H9 (cell line): Measurements from ENCODE around the gene IRX2. TPM values are rescaled to one million over a fixed set of nuclear protein-coding genes. Genes with fewer than 3 reads are reported as not detected.

Experiments used
- DNase-seq: peaks from one replicate; pipeline ENCODE4 v3.0.0-alpha.2; 2017
- H2AFZ ChIP-seq: one replicate; pipeline ENCODE4 v1.6.1; 2013; ENCODE audit warnings: mild to moderate bottlenecking, low read length, control low read depth, moderate library complexity
- H2AK5ac ChIP-seq: 2 replicates; pipeline ENCODE4 v1.6.1; 2013; ENCODE audit warnings: low read length, control low read depth, mixed read lengths; ENCODE audit not compliant: insufficient read length
- H2BK120ac ChIP-seq: one replicate; pipeline ENCODE4 v1.6.1; 2013; ENCODE audit warnings: low read depth, mild to moderate bottlenecking, low read length, control low read depth, inconsistent platforms; ENCODE audit not compliant: poor library complexity, severe bottlenecking
- H2BK12ac ChIP-seq: 2 replicates; pipeline ENCODE4 v1.6.1; 2013; ENCODE audit warnings: low read length, control low read depth, mixed read lengths, low read depth; ENCODE audit not compliant: insufficient read length
- H2BK15ac ChIP-seq: 2 replicates; pipeline ENCODE4 v1.6.1; 2013; ENCODE audit warnings: low read depth, low read length, control low read depth
- H2BK20ac ChIP-seq: one replicate; pipeline ENCODE4 v1.6.1; 2013; ENCODE audit warnings: low read depth, mild to moderate bottlenecking, low read length, control low read depth, inconsistent platforms; ENCODE audit not compliant: poor library complexity, severe bottlenecking
- H2BK5ac ChIP-seq: 2 replicates; pipeline ENCODE4 v1.6.1; 2013; ENCODE audit warnings: low read length, control low read depth, mixed read lengths; ENCODE audit not compliant: insufficient read length
- H3K14ac ChIP-seq: 2 replicates; pipeline ENCODE4 v1.6.1; 2013; ENCODE audit warnings: low read length, control low read depth; ENCODE audit not compliant: insufficient read depth
- H3K18ac ChIP-seq: 2 replicates; pipeline ENCODE4 v1.6.1; 2013; ENCODE audit warnings: low read depth, mild to moderate bottlenecking, mixed read lengths, low read length, control low read depth; ENCODE audit not compliant: insufficient read length
- H3K23ac ChIP-seq: 2 replicates; pipeline ENCODE4 v1.6.1; 2013; ENCODE audit warnings: low read length, control low read depth, mixed read lengths, low read depth; ENCODE audit not compliant: insufficient read length
- H3K23me2 ChIP-seq: 2 replicates; pipeline ENCODE4 v1.6.1; 2013; ENCODE audit warnings: low read depth, mild to moderate bottlenecking, mixed read lengths, low read length, control low read depth; ENCODE audit not compliant: insufficient read length, poor library complexity, severe bottlenecking
- H3K27ac ChIP-seq: 2 replicates; pipeline ENCODE4 v1.5.1; 2013; ENCODE audit warnings: low read length, control low read depth, mixed read lengths, low read depth; ENCODE audit not compliant: insufficient read length
- H3K27me3 ChIP-seq: 2 replicates; pipeline ENCODE4 v1.6.1; 2013; ENCODE audit warnings: low read length, control low read depth, inconsistent platforms; ENCODE audit not compliant: insufficient read depth
- H3K4ac ChIP-seq: 2 replicates; pipeline ENCODE4 v1.6.1; 2013; ENCODE audit warnings: low read depth, mild to moderate bottlenecking, control low read depth, inconsistent platforms, low read length, moderate library complexity
- H3K4me1 ChIP-seq: 2 replicates; pipeline ENCODE4 v1.6.1; 2013; ENCODE audit warnings: low read length, control low read depth, inconsistent platforms; ENCODE audit not compliant: insufficient read depth
- H3K4me2 ChIP-seq: 2 replicates; pipeline ENCODE4 v1.6.1; 2013; ENCODE audit warnings: low read length, control low read depth, mixed read lengths; ENCODE audit not compliant: insufficient read length, insufficient read depth
- H3K56ac ChIP-seq: 2 replicates; pipeline ENCODE4 v1.6.1; 2013; ENCODE audit warnings: low read depth, mild to moderate bottlenecking, mixed read lengths, low read length, control low read depth; ENCODE audit not compliant: insufficient read length
- H3K79me1 ChIP-seq: 2 replicates; pipeline ENCODE4 v1.6.1; 2013; ENCODE audit warnings: low read depth, mild to moderate bottlenecking, moderate library complexity, low read length, control low read depth, inconsistent platforms; ENCODE audit not compliant: insufficient read depth, poor library complexity, severe bottlenecking
- H3K79me2 ChIP-seq: 2 replicates; pipeline ENCODE4 v1.6.1; 2013; ENCODE audit warnings: low read length, control low read depth, inconsistent platforms; ENCODE audit not compliant: insufficient read depth
- H3K9ac ChIP-seq: 2 replicates; pipeline ENCODE4 v1.6.1; 2013; ENCODE audit warnings: low read length, control low read depth, mixed read lengths; ENCODE audit not compliant: insufficient read length; ENCODE audit errors: extremely low read depth
- H3K9me3 ChIP-seq: one replicate; pipeline ENCODE4 v1.6.1; 2013; ENCODE audit warnings: low read depth, low read length, inconsistent platforms; ENCODE audit not compliant: control insufficient read depth
- H3T11ph ChIP-seq: one replicate; pipeline ENCODE4 v1.6.1; 2013; ENCODE audit warnings: mild to moderate bottlenecking, low read length, control low read depth, inconsistent platforms
- H4K20me1 ChIP-seq: one replicate; pipeline ENCODE4 v1.6.1; 2013; ENCODE audit not compliant: control insufficient read depth, insufficient read length, insufficient read depth
- H4K5ac ChIP-seq: 2 replicates; pipeline ENCODE4 v1.6.1; 2013; ENCODE audit warnings: low read depth, mild to moderate bottlenecking, mixed read lengths, low read length, control low read depth; ENCODE audit not compliant: insufficient read length
- H4K8ac ChIP-seq: replicated peaks from 2 replicates; pipeline ENCODE4 v1.6.1; 2013; ENCODE audit warnings: low read length, control low read depth, mixed read lengths, low read depth; ENCODE audit not compliant: insufficient read length
- H4K91ac ChIP-seq: 2 replicates; pipeline ENCODE4 v1.6.1; 2013; ENCODE audit warnings: low read depth, mild to moderate bottlenecking, moderate library complexity, mixed read lengths, low read length, control low read depth; ENCODE audit not compliant: insufficient read length
- H3K27ac Mint-ChIP-seq, 3 experiments: 2 replicates in 2 of 3; 3 replicates in 1 of 3; pipeline ENCODE4 v1.8.0; 2020 to 2021; ENCODE audit warnings: mixed read lengths in 3 of 3, mild to moderate bottlenecking in 1 of 3, moderate library complexity in 1 of 3
- H3K27me3 Mint-ChIP-seq: 2 replicates; pipeline ENCODE4 v1.8.0; 2021; ENCODE audit warnings: low read depth, mild to moderate bottlenecking, moderate library complexity, mixed read lengths
- H3K36me3 Mint-ChIP-seq, 3 experiments: 2 replicates in 2 of 3; 3 replicates in 1 of 3; pipeline ENCODE4 v1.8.0; 2020 to 2021; ENCODE audit warnings: low read depth in 3 of 3, mixed read lengths in 3 of 3; ENCODE audit not compliant: insufficient read depth in 1 of 3
- H3K4me1 Mint-ChIP-seq, 2 experiments: 2 replicates each; pipeline ENCODE4 v1.8.0; 2020; ENCODE audit warnings: mixed read lengths in 2 of 2
- H3K4me3 Mint-ChIP-seq, 2 experiments: 2 replicates in 1 of 2; 3 replicates in 1 of 2; pipeline ENCODE4 v1.8.0; 2020 to 2021; ENCODE audit warnings: mild to moderate bottlenecking in 2 of 2, mixed read lengths in 2 of 2, moderate library complexity in 1 of 2
- H3K9me3 Mint-ChIP-seq, 2 experiments: 2 replicates in 1 of 2; 3 replicates in 1 of 2; pipeline ENCODE4 v1.8.0; 2020; ENCODE audit warnings: mild to moderate bottlenecking in 2 of 2, mixed read lengths in 2 of 2, moderate library complexity in 1 of 2
- WGBS: extraction: QIAGEN DNeasy Blood & Tissue Kit; methylation state at CpG from one replicate; pipeline ENCODE4 v1.1.7; 2013; ENCODE audit warnings: missing lambda C conversion rate, low lambda C conversion rate, mixed read lengths; ENCODE audit not compliant: insufficient read length; ENCODE audit errors: extremely low coverage; 5-methylcytosine and 5-hydroxymethylcytosine counted together
- total RNA-seq: library from RNA; stranded (reverse); gene quantifications from 2 replicates; pipeline ENCODE4 v1.2.1, GENCODE V29; 2021
- TF ChIP-seq, protein P1 (sequence below): fragments of 200-600 bp; sonication (generic); conservative IDR thresholded peaks from 3 replicates; pipeline ENCODE4 v1.8.0; 2021; ENCODE audit warnings: antibody characterized with exemption, mild to moderate bottlenecking

Gene IRX2
- total RNA-seq, 1 experiment from 2014 or later = 91.6 TPM

DNA sequence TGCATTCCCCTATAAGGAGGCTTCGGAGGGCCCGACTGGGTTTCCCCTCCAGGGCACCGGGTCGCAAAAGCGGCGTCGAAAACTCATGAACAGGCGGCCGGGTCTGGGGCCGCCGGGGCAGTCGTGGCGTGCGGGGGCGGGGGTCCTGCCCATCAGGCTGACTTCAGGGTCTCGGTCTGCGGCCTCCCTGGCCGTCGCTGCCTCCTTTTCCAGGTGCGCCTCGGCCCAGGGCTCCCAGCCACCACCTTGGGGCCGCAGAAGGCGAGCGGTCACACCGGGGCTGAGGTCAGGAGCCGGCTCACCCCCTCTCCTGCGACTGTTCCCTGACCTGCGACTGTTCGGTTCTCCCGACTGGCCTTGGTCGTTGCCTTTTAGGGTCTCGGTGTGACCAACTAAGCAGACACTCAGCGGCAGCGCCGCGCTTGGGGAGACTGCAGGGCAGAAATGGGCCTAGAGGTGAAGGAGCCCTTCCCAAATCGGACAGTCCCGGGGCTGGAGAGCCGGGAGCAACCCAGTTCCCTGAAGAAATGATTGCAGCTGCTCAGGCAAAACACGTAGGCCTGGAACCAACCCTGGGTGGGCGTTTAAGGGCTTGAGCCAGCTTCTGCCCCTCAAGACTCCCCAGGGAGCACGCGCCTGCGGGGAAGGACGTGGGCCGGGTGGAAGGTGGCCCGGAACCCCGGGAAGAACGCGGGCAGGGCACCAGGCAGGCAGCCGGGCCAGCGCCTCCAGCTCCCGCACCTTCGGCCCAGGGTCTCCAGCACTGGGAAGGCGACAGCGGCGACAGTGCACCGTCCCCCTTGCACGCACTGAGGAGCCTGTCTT is 11.2 kb downstream of the IRX2 start:
- no peak overlapping the region for H3K9ac ChIP-seq
- DNase-seq = peak; percentile 59
- H3K79me2 ChIP-seq = no peaks in the 10 kb centered on the region
- peaks cover 62% of the 10 kb centered on the region for H3K27me3 ChIP-seq
- no peaks in the 10 kb centered on the region for H4K20me1 ChIP-seq
- H3K4me1 ChIP-seq = no peaks in the 10 kb centered on the region; the same call in 1 of the 2 replicates
- H2AK5ac ChIP-seq = no peak overlapping the region
- no peak overlapping the region for H2BK5ac ChIP-seq
- H3K4ac ChIP-seq = no peak overlapping the region
- peak overlapping the region; percentile 35 for H3K4me2 ChIP-seq
- Mint-ChIP-seq H3K36me3 (peaks cover 0 to 27% (median 21%) of the 10 kb centered on the region in 3 experiments; a peak in 4 of 7 replicates), H3K27ac (no peak overlapping the region), H3K9me3 (no peaks in the 10 kb centered on the region), H3K4me3 (peak overlapping the region; percentile 57 to 73; a peak in 4 of 5 replicates), H3K4me1 (peaks cover 38 to 53% of the 10 kb centered on the region in 2 experiments), H3K27me3 (peaks cover 96% of the 10 kb centered on the region)
- H2BK15ac ChIP-seq = no peak overlapping the region; the same call in 1 of the 2 replicates
- peak overlapping the region; percentile 35 for H3K18ac ChIP-seq
- no CpG with 5 or more reads among the region's 59 CpGs for WGBS
- no peak overlapping the region for H3K56ac ChIP-seq
- H2AFZ ChIP-seq = no peak overlapping the region
- peak overlapping the region; percentile 65; the same call in 1 of the 2 replicates for H3K14ac ChIP-seq
- H3K9me3 ChIP-seq = no peaks in the 10 kb centered on the region
- no peak overlapping the region for H4K91ac ChIP-seq
- TF ChIP-seq, protein P1, sequence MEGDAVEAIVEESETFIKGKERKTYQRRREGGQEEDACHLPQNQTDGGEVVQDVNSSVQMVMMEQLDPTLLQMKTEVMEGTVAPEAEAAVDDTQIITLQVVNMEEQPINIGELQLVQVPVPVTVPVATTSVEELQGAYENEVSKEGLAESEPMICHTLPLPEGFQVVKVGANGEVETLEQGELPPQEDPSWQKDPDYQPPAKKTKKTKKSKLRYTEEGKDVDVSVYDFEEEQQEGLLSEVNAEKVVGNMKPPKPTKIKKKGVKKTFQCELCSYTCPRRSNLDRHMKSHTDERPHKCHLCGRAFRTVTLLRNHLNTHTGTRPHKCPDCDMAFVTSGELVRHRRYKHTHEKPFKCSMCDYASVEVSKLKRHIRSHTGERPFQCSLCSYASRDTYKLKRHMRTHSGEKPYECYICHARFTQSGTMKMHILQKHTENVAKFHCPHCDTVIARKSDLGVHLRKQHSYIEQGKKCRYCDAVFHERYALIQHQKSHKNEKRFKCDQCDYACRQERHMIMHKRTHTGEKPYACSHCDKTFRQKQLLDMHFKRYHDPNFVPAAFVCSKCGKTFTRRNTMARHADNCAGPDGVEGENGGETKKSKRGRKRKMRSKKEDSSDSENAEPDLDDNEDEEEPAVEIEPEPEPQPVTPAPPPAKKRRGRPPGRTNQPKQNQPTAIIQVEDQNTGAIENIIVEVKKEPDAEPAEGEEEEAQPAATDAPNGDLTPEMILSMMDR = no peak
- no peaks in the 10 kb centered on the region for H3K79me1 ChIP-seq
- H3K27ac ChIP-seq = no peak overlapping the region
- H3K23ac ChIP-seq = no peak overlapping the region
- peaks cover 24% of the 10 kb centered on the region for H3K23me2 ChIP-seq
- H3T11ph ChIP-seq = no peak overlapping the region
- no peak overlapping the region for H4K5ac ChIP-seq
- H2BK20ac ChIP-seq = no peak overlapping the region
- H4K8ac ChIP-seq = no peak overlapping the region
- H2BK12ac ChIP-seq = no peak overlapping the region
- H2BK120ac ChIP-seq = no peak overlapping the region
